ENCODE measurements around the gene EPGN. TPM values are rescaled to one million over a fixed set of nuclear protein-coding genes. Genes with fewer than 3 reads are reported as not detected.

The EPGN gene
- total and polyA plus RNA-seq, 4 donors = 0.79 to 3.0 (median 1.6) TPM

- ATAC-seq (ENCODE audit: insufficient read depth, low FRiP score) (no peak), DNase-seq (no peak)
- no peaks in the 10 kb centered on the region for H3K9me3 ChIP-seq (ENCODE audit: control insufficient read depth in 4 of 4, insufficient read depth in 3 of 4, low read length in 3 of 4)
- TF ChIP-seq CTCF (IDR thresholded peaks at IDR 0.05; ENCODE audit: control extremely low read depth, extremely low read depth) = no peak
- no peaks in the 10 kb centered on the region for H3K4me1 ChIP-seq (ENCODE audit: control insufficient read depth in 5 of 5, insufficient read depth in 5 of 5, low read length in 5 of 5)
- 82 to 86% methylated on average over 4 of the region's 4 CpGs for WGBS, 2 donors
- H3K27ac ChIP-seq (ENCODE audit: low read depth in 1 of 2, low read length in 1 of 2) = no peak overlapping the region
- no peaks in the 10 kb centered on the region for H3K27me3 ChIP-seq (ENCODE audit: control insufficient read depth in 3 of 3, insufficient read depth in 3 of 3, low read length in 2 of 3)
- H3K4me3 ChIP-seq = no peak overlapping the region
- H3K36me3 ChIP-seq (ENCODE audit: control insufficient read depth in 4 of 4, insufficient read depth in 4 of 4, low read length in 4 of 4) = no peaks in the 10 kb centered on the region
- no peak overlapping the region for H3K9ac ChIP-seq (ENCODE audit: insufficient read depth in 1 of 2, low read length in 2 of 2)
Observed at GRCh38 chr4:74323663-74324062, 15.4 kb downstream of the EPGN start.

- H3K36me3 ChIP-seq (ENCODE audit: control insufficient read depth in 4 of 4, insufficient read depth in 4 of 4, low read length in 4 of 4) = no peaks in the 10 kb centered on the region
- TF ChIP-seq CTCF (IDR thresholded peaks at IDR 0.05; ENCODE audit: control extremely low read depth, extremely low read depth) = no peak
- no peak overlapping the region for H3K27ac ChIP-seq (ENCODE audit: low read depth in 1 of 2, low read length in 1 of 2)
- WGBS, 2 donors = 44 to 52% methylated on average over 3 of the region's 3 CpGs
- no peak overlapping the region for H3K4me3 ChIP-seq
- DNase-seq (no peak), ATAC-seq (ENCODE audit: insufficient read depth, low FRiP score) (no peak)
- no peaks in the 10 kb centered on the region for H3K9me3 ChIP-seq (ENCODE audit: control insufficient read depth in 4 of 4, insufficient read depth in 3 of 4, low read length in 3 of 4)
- no peaks in the 10 kb centered on the region for H3K27me3 ChIP-seq (ENCODE audit: control insufficient read depth in 3 of 3, insufficient read depth in 3 of 3, low read length in 2 of 3)
- no peak overlapping the region for H3K9ac ChIP-seq (ENCODE audit: insufficient read depth in 1 of 2, low read length in 2 of 2)
- H3K4me1 ChIP-seq (ENCODE audit: control insufficient read depth in 5 of 5, insufficient read depth in 5 of 5, low read length in 5 of 5) = no peaks in the 10 kb centered on the region
Observed at GRCh38 chr4:74324262-74324661, 16.0 kb downstream of the EPGN start.

DNA sequence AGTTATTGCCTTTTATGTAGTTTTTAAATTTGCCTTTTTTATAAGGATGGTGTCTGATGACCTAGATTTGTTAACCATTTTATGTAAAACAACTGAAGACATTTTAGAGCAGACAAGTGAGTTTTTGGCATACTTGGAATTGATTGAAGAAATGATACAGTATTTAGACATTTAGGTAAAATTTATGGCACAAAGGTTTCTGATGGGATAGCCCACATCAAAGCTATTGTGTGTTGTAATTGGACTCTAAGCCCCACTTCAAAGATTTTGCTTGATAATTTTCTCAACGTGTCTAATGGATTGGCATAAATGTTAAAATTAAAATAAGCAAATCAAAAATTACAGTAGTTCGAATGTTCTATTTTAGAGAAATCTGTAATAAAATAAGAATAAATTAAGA is 17.6 kb downstream of the EPGN start:
- Histone ChIP-seq H3K27ac (ENCODE audit: low read depth in 1 of 2, low read length in 1 of 2) (no peak overlapping the region), H3K9me3 (ENCODE audit: control insufficient read depth in 4 of 4, insufficient read depth in 3 of 4, low read length in 3 of 4) (no peaks in the 10 kb centered on the region), H3K4me1 (ENCODE audit: control insufficient read depth in 5 of 5, insufficient read depth in 5 of 5, low read length in 5 of 5) (no peaks in the 10 kb centered on the region), H3K9ac (ENCODE audit: insufficient read depth in 1 of 2, low read length in 2 of 2) (no peak overlapping the region), H3K4me3 (no peak overlapping the region), H3K27me3 (ENCODE audit: control insufficient read depth in 3 of 3, insufficient read depth in 3 of 3, low read length in 2 of 3) (no peaks in the 10 kb centered on the region), H3K36me3 (ENCODE audit: control insufficient read depth in 4 of 4, insufficient read depth in 4 of 4, low read length in 4 of 4) (no peaks in the 10 kb centered on the region)
- ATAC-seq (ENCODE audit: insufficient read depth, low FRiP score) (no peak), DNase-seq (no peak)
- no peak for TF ChIP-seq CTCF (IDR thresholded peaks at IDR 0.05; ENCODE audit: control extremely low read depth, extremely low read depth)
- 75 to 82% methylated on average over 2 of the region's 2 CpGs for WGBS, 2 donors

DNA sequence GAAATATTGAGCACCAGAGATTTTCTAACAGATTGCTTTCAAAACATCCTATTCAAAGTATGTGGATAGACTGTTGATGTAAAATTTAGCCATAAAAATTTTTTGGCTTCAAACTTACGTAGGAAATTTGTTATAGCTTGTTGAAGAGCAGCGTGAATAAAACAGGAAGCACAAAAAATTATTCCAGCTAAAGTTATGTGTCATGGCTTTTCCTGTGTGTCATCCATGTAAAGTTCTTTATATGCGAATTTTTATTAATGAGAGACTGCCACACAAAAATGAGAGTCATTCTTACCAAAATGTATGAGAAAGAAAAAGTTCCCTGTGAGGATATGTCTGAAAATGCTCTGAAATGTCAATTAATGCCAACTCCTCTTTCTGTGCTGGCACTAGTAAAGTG is 19.5 kb downstream of the EPGN start:
- no peaks in the 10 kb centered on the region for H3K27me3 ChIP-seq (ENCODE audit: control insufficient read depth in 3 of 3, insufficient read depth in 3 of 3, low read length in 2 of 3)
- no peak for ATAC-seq (ENCODE audit: insufficient read depth, low FRiP score)
- H3K36me3 ChIP-seq (ENCODE audit: control insufficient read depth in 4 of 4, insufficient read depth in 4 of 4, low read length in 4 of 4) = no peaks in the 10 kb centered on the region
- H3K4me3 ChIP-seq = no peak overlapping the region
- H3K9ac ChIP-seq (ENCODE audit: insufficient read depth in 1 of 2, low read length in 2 of 2) = no peak overlapping the region
- WGBS, 2 donors = 35 to 40% methylated on average over 3 of the region's 3 CpGs
- H3K4me1 ChIP-seq (ENCODE audit: control insufficient read depth in 5 of 5, insufficient read depth in 5 of 5, low read length in 5 of 5) = no peaks in the 10 kb centered on the region
- no peak for DNase-seq
- TF ChIP-seq CTCF (IDR thresholded peaks at IDR 0.05; ENCODE audit: control extremely low read depth, extremely low read depth) = no peak
- no peaks in the 10 kb centered on the region for H3K9me3 ChIP-seq (ENCODE audit: control insufficient read depth in 4 of 4, insufficient read depth in 3 of 4, low read length in 3 of 4)
- no peak overlapping the region for H3K27ac ChIP-seq (ENCODE audit: low read depth in 1 of 2, low read length in 1 of 2)
